Activated CD4-positive, alpha-beta T cell treated with anti-CD3 and anti-CD28 coated beads, Interleukin-2, amount 50 U/mL, for 24 hours (primary cell): ENCODE measurements around the gene DNAAF1.

Experiments used
- DNase-seq, 2 donors: peaks; one replicate each; pipeline ENCODE4 v3.0.0-alpha.2; 2020; ENCODE audit warnings: low read depth in 1 of 2, low spot score in 1 of 2

Gene DNAAF1

GRCh38 chr16:84121007-84121406 is 24.1 kb upstream of the DNAAF1 start:
- no peak for DNase-seq

- no peak for DNase-seq
Observed at GRCh38 chr16:84124257-84125073, 20.6 kb upstream of the DNAAF1 start.

GRCh38 chr16:84131117-84131516 is 14.0 kb upstream of the DNAAF1 start:
- no peak for DNase-seq

GRCh38 chr16:84132527-84133285 is 12.4 kb upstream of the DNAAF1 start:
- no peak for DNase-seq

GRCh38 chr16:84136331-84137125 is 8.6 kb upstream of the DNAAF1 start:
- DNase-seq: no peak

GRCh38 chr16:84137287-84137686 is 7.8 kb upstream of the DNAAF1 start:
- DNase-seq: no peak

GRCh38 chr16:84137769-84138357 is 7.2 kb upstream of the DNAAF1 start:
- no peak for DNase-seq

GRCh38 chr16:84138500-84138823 is 6.6 kb upstream of the DNAAF1 start:
- DNase-seq: no peak

GRCh38 chr16:84138824-84139627 is 6.1 kb upstream of the DNAAF1 start:
- no peak for DNase-seq

- no peak for DNase-seq
Observed at GRCh38 chr16:84139628-84140258, 5.4 kb upstream of the DNAAF1 start.

GRCh38 chr16:84141143-84141670 is 3.9 kb upstream of the DNAAF1 start:
- no peak for DNase-seq

GRCh38 chr16:84143081-84143480 is 2.0 kb upstream of the DNAAF1 start:
- no peak for DNase-seq

- no peak for DNase-seq
Observed at GRCh38 chr16:84143784-84144199, 1.3 kb upstream of the DNAAF1 start.

- peak in 1 of 2 donors; percentile 11 for DNase-seq
Observed at GRCh38 chr16:84144209-84144858, 774 bp upstream of the DNAAF1 start.

- no peak for DNase-seq
Observed at GRCh38 chr16:84150926-84151325, 5.8 kb downstream of the DNAAF1 start.

- no peak for DNase-seq
Observed at GRCh38 chr16:84153660-84154214, 8.6 kb downstream of the DNAAF1 start.

GRCh38 chr16:84155226-84155625 is 10.1 kb downstream of the DNAAF1 start:
- no peak for DNase-seq

- no peak for DNase-seq
Observed at GRCh38 chr16:84155771-84156170, 10.7 kb downstream of the DNAAF1 start.

GRCh38 chr16:84156342-84156784 is 11.3 kb downstream of the DNAAF1 start:
- DNase-seq: no peak
